K562 (cell line): ENCODE data around the gene FGF22. TPM values are rescaled to one million over a fixed set of nuclear protein-coding genes. Genes with fewer than 3 reads are reported as not detected.

Source experiments
- C11orf30 ChIP-seq: fragments of 450-650 bp; IDR thresholded peaks from 2 replicates; pipeline ENCODE4 v1.6.1; 2016; ENCODE audit warnings: low read depth, mild to moderate bottlenecking
- CHD4 ChIP-seq: fragments of 200-600 bp; sonication (generic); IDR thresholded peaks from 3 replicates; pipeline ENCODE4 v1.6.1; 2012; ENCODE audit warnings: low read depth, mild to moderate bottlenecking, mixed read lengths, low read length, inconsistent platforms; ENCODE audit not compliant: insufficient read depth, insufficient replicate concordance, poor library complexity, severe bottlenecking
- CSDE1 ChIP-seq, 2 experiments: fragments of 450-650 bp; IDR thresholded peaks; 2 replicates each; pipeline ENCODE4 v1.6.1; 2016; ENCODE audit warnings: mild to moderate bottlenecking in 1 of 2
- EWSR1 ChIP-seq: fragments of 450-650 bp; IDR thresholded peaks from 2 replicates; pipeline ENCODE4 v1.6.1; 2018; ENCODE audit warnings: borderline replicate concordance, mild to moderate bottlenecking, low read depth, moderate library complexity; ENCODE audit not compliant: partially characterized antibody
- NCOR1 ChIP-seq: fragments of 450-650 bp; IDR thresholded peaks from 2 replicates; pipeline ENCODE4 v1.6.1; 2016; ENCODE audit warnings: mild to moderate bottlenecking, moderate library complexity
- PHF21A ChIP-seq: fragments of 450-650 bp; IDR thresholded peaks from 2 replicates; pipeline ENCODE4 v1.6.1; 2017; ENCODE audit warnings: low read depth, borderline replicate concordance
- TEAD2 ChIP-seq: fragments of 450-650 bp; IDR thresholded peaks from 2 replicates; pipeline ENCODE4 v1.6.1; 2016; ENCODE audit warnings: missing genetic modification characterization, control low read depth, missing compliant biosample characterization
- ZNF644 ChIP-seq: fragments of 200-800 bp; sonication (Bioruptor generic); IDR thresholded peaks from 2 replicates; pipeline ENCODE4 v1.6.1; 2016; ENCODE audit warnings: low read depth, missing genetic modification characterization, missing compliant biosample characterization
- ZNF766 ChIP-seq: fragments of 200-800 bp; sonication (Bioruptor generic); conservative IDR thresholded peaks from 2 replicates; pipeline ENCODE4 v1.6.1; 2016; ENCODE audit warnings: missing genetic modification characterization, missing compliant biosample characterization
- polyA plus RNA-seq, 8 experiments: library from polyadenylated mRNA; depleted of rRNA in 4 of 8; stranded (reverse) in 5 of 8; unstranded in 3 of 8; fragments of >200 nt; fragmentation: Nextera tagmentation in 2 of 8; fragmentation: Illumina TruSeq in 1 of 8; extraction: Ambion mirVana in 2 of 8; extraction: Trizol in 1 of 8; gene quantifications; 2 replicates each; pipeline versions ENCODE4 v1.2.1 to v1.2.3, GENCODE V29; 2011 to 2014; ENCODE audit warnings: inconsistent platforms in 1 of 8, missing spikeins in 1 of 8
- total RNA-seq, 7 experiments: library from RNA; depleted of rRNA in 6 of 7; stranded (reverse); fragments of >200 nt in 6 of 7; fragmentation: Illumina TruSeq in 2 of 7; extraction: Trizol in 2 of 7; gene quantifications; 2 replicates each; pipeline versions ENCODE4 v1.2.1 to v1.2.3, GENCODE V29; 2011 to 2021; ENCODE audit warnings: low replicate concordance in 1 of 7
- TF ChIP-seq, protein P1 (sequence below): fragments of 450-650 bp; formaldehyde crosslinking; IDR thresholded peaks from 2 replicates; pipeline ENCODE4 v1.4.0; 2022; ENCODE audit warnings: missing genetic modification characterization
- TF ChIP-seq, protein P2 (sequence below): fragments of 250-450 bp; sonication (Bioruptor Pico); IDR thresholded peaks from 2 replicates; pipeline ENCODE4 v1.4.0; 2020; ENCODE audit warnings: mild to moderate bottlenecking, moderate library complexity
- TF ChIP-seq, protein P3 (sequence below), 3 experiments: IDR thresholded peaks in 2 of 3; conservative IDR thresholded peaks in 1 of 3; 2 replicates each; pipeline ENCODE4 v1.5.1; 2011 to 2012; ENCODE audit warnings: low read length in 3 of 3, mild to moderate bottlenecking in 3 of 3, control low read depth in 2 of 3, improper control_type of control experiment in 1 of 3, inconsistent platforms in 1 of 3, low read depth in 1 of 3, mixed read lengths in 1 of 3, moderate library complexity in 1 of 3; ENCODE audit not compliant: insufficient read depth in 2 of 3
- TF ChIP-seq, protein P4 (sequence below): fragments of 450-650 bp; IDR thresholded peaks from 2 replicates; pipeline ENCODE4 v1.7.1; 2018; ENCODE audit warnings: mild to moderate bottlenecking, low read depth; ENCODE audit not compliant: partially characterized antibody
- TF ChIP-seq, protein P5 (sequence below): sonication (generic); formaldehyde crosslinking; IDR thresholded peaks from 2 replicates; pipeline ENCODE4 v1.4.0; 2020; ENCODE audit warnings: mild to moderate bottlenecking, missing genetic modification reagents

The FGF22 gene
- total and polyA plus RNA-seq, 9 of the 15 experiments (the other 6 are each of a cell fraction or from before 2014, with no cell fraction given): 0.14 to 2.2 (median 0.86) TPM; not detected in 4

DNA sequence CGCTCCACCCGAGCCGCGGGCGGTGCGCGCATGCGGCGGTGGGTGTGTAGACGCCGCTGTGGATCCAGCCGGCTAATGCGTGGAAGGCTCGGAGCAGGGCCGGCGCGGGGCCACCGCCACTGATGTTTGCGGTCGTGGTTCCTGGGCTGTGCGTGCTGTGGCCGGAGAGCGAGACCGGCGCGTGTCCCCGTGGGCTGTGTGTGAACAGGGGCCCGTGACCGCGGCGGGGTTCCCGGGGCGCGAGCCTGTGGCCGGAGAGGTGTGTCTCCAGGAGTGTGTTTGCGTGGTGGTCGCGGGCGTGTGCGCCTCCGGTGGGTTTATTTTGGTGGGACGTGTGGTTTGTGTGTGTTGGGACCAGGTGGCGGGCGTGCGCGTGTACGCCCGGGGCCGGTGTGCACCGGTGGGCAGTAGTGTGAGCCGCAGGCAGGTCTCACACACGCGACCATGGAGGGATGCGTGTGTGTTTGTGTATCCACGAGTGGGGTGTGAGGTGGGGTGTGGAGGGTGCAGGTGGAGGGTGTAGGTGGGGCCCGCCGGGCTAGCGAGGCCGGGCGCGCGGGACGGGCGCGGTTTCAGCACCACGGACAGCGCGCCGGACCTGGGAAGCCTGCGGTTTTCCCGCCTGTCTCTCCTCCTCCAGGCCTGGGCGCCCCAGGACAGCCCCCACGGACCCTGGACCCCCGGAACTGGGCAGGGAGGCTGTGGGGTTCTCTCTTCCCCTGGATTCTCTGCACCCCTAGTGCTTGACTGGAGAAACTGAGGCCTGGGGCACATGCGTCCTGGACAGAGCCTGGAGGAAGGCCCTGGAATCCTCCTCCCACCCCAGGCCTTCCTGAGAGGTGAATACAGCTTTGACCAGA, 48.4 kb upstream of the FGF22 start (continued):
- TF ChIP-seq, protein P1, sequence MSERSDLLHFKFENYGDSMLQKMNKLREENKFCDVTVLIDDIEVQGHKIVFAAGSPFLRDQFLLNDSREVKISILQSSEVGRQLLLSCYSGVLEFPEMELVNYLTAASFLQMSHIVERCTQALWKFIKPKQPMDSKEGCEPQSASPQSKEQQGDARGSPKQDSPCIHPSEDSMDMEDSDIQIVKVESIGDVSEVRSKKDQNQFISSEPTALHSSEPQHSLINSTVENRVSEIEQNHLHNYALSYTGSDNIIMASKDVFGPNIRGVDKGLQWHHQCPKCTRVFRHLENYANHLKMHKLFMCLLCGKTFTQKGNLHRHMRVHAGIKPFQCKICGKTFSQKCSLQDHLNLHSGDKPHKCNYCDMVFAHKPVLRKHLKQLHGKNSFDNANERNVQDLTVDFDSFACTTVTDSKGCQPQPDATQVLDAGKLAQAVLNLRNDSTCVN (CRISPR knock-in tag): no peak
- TF ChIP-seq, protein P2, sequence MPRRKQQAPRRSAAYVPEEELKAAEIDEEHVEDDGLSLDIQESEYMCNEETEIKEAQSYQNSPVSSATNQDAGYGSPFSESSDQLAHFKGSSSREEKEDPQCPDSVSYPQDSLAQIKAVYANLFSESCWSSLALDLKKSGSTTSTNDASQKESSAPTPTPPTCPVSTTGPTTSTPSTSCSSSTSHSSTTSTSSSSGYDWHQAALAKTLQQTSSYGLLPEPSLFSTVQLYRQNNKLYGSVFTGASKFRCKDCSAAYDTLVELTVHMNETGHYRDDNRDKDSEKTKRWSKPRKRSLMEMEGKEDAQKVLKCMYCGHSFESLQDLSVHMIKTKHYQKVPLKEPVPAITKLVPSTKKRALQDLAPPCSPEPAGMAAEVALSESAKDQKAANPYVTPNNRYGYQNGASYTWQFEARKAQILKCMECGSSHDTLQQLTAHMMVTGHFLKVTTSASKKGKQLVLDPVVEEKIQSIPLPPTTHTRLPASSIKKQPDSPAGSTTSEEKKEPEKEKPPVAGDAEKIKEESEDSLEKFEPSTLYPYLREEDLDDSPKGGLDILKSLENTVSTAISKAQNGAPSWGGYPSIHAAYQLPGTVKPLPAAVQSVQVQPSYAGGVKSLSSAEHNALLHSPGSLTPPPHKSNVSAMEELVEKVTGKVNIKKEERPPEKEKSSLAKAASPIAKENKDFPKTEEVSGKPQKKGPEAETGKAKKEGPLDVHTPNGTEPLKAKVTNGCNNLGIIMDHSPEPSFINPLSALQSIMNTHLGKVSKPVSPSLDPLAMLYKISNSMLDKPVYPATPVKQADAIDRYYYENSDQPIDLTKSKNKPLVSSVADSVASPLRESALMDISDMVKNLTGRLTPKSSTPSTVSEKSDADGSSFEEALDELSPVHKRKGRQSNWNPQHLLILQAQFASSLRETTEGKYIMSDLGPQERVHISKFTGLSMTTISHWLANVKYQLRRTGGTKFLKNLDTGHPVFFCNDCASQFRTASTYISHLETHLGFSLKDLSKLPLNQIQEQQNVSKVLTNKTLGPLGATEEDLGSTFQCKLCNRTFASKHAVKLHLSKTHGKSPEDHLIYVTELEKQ (CRISPR knock-in tag): no peak
- TF ChIP-seq ZNF766 (CRISPR knock-in tag) (no peak), CSDE1 (IDR thresholded peaks at IDR 0.05) (no peak), PHF21A (no peak), ZNF644 (no peak), NCOR1 (no peak), EWSR1 (no peak), TEAD2 (tag) (no peak), C11orf30 (no peak), CHD4 (no peak)
- TF ChIP-seq, protein P3, sequence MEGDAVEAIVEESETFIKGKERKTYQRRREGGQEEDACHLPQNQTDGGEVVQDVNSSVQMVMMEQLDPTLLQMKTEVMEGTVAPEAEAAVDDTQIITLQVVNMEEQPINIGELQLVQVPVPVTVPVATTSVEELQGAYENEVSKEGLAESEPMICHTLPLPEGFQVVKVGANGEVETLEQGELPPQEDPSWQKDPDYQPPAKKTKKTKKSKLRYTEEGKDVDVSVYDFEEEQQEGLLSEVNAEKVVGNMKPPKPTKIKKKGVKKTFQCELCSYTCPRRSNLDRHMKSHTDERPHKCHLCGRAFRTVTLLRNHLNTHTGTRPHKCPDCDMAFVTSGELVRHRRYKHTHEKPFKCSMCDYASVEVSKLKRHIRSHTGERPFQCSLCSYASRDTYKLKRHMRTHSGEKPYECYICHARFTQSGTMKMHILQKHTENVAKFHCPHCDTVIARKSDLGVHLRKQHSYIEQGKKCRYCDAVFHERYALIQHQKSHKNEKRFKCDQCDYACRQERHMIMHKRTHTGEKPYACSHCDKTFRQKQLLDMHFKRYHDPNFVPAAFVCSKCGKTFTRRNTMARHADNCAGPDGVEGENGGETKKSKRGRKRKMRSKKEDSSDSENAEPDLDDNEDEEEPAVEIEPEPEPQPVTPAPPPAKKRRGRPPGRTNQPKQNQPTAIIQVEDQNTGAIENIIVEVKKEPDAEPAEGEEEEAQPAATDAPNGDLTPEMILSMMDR (IDR thresholded peaks at IDR 0.05 in 2 of 3, conservative IDR thresholded peaks at IDR 0.05 in 1 of 3; ENCODE audit: insufficient read depth in 2 of 3, low read depth in 1 of 3, low read length in 3 of 3): no peak
- TF ChIP-seq, protein P4, sequence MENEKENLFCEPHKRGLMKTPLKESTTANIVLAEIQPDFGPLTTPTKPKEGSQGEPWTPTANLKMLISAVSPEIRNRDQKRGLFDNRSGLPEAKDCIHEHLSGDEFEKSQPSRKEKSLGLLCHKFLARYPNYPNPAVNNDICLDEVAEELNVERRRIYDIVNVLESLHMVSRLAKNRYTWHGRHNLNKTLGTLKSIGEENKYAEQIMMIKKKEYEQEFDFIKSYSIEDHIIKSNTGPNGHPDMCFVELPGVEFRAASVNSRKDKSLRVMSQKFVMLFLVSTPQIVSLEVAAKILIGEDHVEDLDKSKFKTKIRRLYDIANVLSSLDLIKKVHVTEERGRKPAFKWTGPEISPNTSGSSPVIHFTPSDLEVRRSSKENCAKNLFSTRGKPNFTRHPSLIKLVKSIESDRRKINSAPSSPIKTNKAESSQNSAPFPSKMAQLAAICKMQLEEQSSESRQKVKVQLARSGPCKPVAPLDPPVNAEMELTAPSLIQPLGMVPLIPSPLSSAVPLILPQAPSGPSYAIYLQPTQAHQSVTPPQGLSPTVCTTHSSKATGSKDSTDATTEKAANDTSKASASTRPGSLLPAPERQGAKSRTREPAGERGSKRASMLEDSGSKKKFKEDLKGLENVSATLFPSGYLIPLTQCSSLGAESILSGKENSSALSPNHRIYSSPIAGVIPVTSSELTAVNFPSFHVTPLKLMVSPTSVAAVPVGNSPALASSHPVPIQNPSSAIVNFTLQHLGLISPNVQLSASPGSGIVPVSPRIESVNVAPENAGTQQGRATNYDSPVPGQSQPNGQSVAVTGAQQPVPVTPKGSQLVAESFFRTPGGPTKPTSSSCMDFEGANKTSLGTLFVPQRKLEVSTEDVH: peak; percentile 35
- TF ChIP-seq, protein P5, sequence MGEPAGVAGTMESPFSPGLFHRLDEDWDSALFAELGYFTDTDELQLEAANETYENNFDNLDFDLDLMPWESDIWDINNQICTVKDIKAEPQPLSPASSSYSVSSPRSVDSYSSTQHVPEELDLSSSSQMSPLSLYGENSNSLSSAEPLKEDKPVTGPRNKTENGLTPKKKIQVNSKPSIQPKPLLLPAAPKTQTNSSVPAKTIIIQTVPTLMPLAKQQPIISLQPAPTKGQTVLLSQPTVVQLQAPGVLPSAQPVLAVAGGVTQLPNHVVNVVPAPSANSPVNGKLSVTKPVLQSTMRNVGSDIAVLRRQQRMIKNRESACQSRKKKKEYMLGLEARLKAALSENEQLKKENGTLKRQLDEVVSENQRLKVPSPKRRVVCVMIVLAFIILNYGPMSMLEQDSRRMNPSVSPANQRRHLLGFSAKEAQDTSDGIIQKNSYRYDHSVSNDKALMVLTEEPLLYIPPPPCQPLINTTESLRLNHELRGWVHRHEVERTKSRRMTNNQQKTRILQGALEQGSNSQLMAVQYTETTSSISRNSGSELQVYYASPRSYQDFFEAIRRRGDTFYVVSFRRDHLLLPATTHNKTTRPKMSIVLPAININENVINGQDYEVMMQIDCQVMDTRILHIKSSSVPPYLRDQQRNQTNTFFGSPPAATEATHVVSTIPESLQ (CRISPR knock-in tag): peak; percentile 75; the same call in 1 of the 2 replicates
